Measurements from ENCODE around the gene PRODH2.

PRODH2 gene

GRCh38 chr19:35766571-35767104 is 46.0 kb downstream of the PRODH2 start:
- DNase-seq (ENCODE audit: low spot score): no peak
- H3K4me3 ChIP-seq (ENCODE audit: severe bottlenecking): no peak overlapping the region
- H3K4me1 ChIP-seq (ENCODE audit: insufficient read depth, poor library complexity, severe bottlenecking): no peaks in the 10 kb centered on the region
- no peak for ATAC-seq (ENCODE audit: low read depth)
- peaks cover 28% of the 10 kb centered on the region for H3K36me3 ChIP-seq (ENCODE audit: low read depth)
- H3K27me3 ChIP-seq (ENCODE audit: insufficient read depth, poor library complexity, severe bottlenecking): no peaks in the 10 kb centered on the region
- H3K9me3 ChIP-seq (ENCODE audit: severe bottlenecking): peaks cover 2% of the 10 kb centered on the region
- H3K27ac ChIP-seq (ENCODE audit: poor library complexity, severe bottlenecking): no peak overlapping the region
- TF ChIP-seq CTCF (IDR thresholded peaks at IDR 0.05; ENCODE audit: poor library complexity, severe bottlenecking): no peak

DNA sequence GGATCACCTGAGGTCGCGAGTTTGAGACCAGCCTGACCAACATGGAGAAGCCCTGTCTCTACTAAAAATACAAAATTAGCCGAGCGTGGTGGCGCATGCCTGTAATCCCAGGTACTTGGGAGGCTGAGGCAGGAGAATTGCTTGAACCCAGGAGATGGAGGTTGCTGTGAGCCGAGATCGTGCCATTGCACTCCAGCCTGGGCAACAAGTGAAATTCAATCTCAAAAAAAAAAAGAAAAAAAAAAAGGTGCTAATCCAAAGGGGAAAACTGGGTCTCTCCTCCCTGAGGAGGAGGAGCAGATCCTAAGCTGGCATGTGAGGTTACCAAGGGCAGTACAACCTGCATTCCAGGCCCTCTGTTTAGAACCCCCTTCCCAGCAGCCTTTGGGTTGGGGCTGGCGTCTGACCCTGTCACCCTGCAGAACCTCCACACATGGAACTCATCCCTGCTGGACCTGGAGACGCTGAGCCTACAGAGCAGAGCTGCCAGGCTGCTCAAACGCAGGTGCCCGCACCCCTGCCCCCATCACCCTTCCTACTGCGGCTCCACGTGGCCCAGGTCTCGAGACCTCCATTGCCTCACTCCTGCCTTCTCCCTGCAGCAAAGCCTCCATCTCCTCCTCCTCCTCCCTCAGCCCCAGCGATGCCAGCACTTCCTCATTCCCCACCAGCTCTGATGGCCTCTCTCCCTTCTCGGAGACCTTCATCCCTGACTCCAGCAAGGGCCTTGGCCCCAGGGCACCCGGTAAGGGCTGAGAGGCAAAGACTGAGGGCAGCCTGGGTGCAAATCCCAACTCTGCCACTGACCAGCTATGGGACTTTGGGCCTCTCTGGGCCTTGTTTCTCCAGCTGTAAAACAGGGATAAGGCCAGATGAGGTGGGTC is 48.0 kb downstream of the PRODH2 start:
- no peak for ATAC-seq (ENCODE audit: low read depth)
- TF ChIP-seq CTCF (IDR thresholded peaks at IDR 0.05; ENCODE audit: poor library complexity, severe bottlenecking): no peak
- Histone ChIP-seq H3K36me3 (ENCODE audit: low read depth) (peaks cover 47% of the 10 kb centered on the region), H3K27me3 (ENCODE audit: insufficient read depth, poor library complexity, severe bottlenecking) (no peaks in the 10 kb centered on the region), H3K27ac (ENCODE audit: poor library complexity, severe bottlenecking) (no peak overlapping the region), H3K9me3 (ENCODE audit: severe bottlenecking) (no peaks in the 10 kb centered on the region), H3K4me3 (ENCODE audit: severe bottlenecking) (no peak overlapping the region), H3K4me1 (ENCODE audit: insufficient read depth, poor library complexity, severe bottlenecking) (no peaks in the 10 kb centered on the region)
- DNase-seq (ENCODE audit: low spot score): peak; percentile 38

DNA sequence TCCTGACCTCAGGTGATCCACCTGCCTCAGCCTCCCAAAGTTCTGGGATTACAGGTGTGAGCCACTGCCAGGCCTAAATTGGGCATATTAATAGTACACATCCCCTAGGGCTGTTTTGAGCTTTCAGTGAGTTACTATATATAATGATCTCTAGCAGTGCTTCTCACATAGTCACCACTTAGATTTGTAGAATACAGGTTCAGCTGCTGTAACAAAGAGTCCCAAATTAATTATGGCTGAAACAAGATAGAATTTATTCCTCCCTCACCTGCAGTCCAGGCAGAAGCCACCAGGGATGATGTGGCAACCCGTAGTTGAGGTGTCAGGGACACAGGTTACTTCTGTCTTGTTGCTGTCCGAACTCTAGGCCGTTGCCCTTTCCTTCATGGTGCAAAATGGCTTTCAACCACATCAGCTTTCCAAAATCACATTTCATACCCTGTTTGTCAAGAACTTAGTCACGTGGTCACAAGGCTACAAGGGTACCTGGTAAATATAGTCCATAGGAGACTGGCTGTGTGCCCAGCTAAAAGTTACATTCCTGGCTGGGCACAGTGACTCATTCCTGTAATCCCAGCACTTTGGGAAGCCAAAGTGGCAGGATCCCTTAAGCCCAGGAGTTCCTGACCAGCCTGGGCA is 51.8 kb downstream of the PRODH2 start:
- TF ChIP-seq CTCF (IDR thresholded peaks at IDR 0.05; ENCODE audit: poor library complexity, severe bottlenecking): no peak
- Histone ChIP-seq H3K4me1 (ENCODE audit: insufficient read depth, poor library complexity, severe bottlenecking) (no peaks in the 10 kb centered on the region), H3K27me3 (ENCODE audit: insufficient read depth, poor library complexity, severe bottlenecking) (no peaks in the 10 kb centered on the region), H3K4me3 (ENCODE audit: severe bottlenecking) (no peak overlapping the region), H3K27ac (ENCODE audit: poor library complexity, severe bottlenecking) (no peak overlapping the region), H3K36me3 (ENCODE audit: low read depth) (peaks cover 55% of the 10 kb centered on the region), H3K9me3 (ENCODE audit: severe bottlenecking) (no peaks in the 10 kb centered on the region)
- ATAC-seq (ENCODE audit: low read depth) (no peak), DNase-seq (ENCODE audit: low spot score) (no peak)

DNA sequence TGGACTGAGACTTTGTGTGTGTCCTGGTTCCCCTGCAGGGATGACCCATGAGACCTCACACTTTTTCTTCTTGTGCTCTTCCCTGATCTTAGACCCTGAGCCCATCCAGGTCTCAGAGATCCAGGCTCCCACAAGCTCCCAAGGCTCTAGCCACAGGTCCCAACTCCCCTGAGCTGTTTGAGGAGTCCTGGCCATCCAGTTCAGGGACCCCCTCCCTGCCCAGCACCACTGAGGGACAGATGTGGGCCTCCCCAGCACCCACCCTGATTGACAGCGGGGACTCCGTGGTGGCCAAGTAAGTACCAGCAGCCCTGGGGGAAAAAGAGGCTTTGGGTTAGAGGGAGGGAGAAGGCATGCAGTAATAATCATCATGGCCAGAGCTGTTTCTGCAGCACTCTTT is 52.9 kb downstream of the PRODH2 start:
- no peaks in the 10 kb centered on the region for H3K4me1 ChIP-seq (ENCODE audit: insufficient read depth, poor library complexity, severe bottlenecking)
- H3K36me3 ChIP-seq (ENCODE audit: low read depth): peaks cover 46% of the 10 kb centered on the region
- no peak overlapping the region for H3K27ac ChIP-seq (ENCODE audit: poor library complexity, severe bottlenecking)
- no peak overlapping the region for H3K4me3 ChIP-seq (ENCODE audit: severe bottlenecking)
- ATAC-seq (ENCODE audit: low read depth): no peak
- TF ChIP-seq CTCF (IDR thresholded peaks at IDR 0.05; ENCODE audit: poor library complexity, severe bottlenecking): no peak
- no peaks in the 10 kb centered on the region for H3K27me3 ChIP-seq (ENCODE audit: insufficient read depth, poor library complexity, severe bottlenecking)
- DNase-seq (ENCODE audit: low spot score): no peak
- no peaks in the 10 kb centered on the region for H3K9me3 ChIP-seq (ENCODE audit: severe bottlenecking)
